Osteoblast (primary cell): ENCODE results near the gene CNBD2. TPM values are rescaled to one million over a fixed set of nuclear protein-coding genes. Genes with fewer than 3 reads are reported as not detected.
"Not testable (repeated sequence)": the region's sequence is repeated elsewhere in the genome, so short reads cannot be mapped to it uniquely, and the experiment has no call there.

Source experiments
- DNase-seq: peaks from one replicate; pipeline ENCODE4 v3.0.0; 2011; ENCODE audit warnings: low spot score, mixed read lengths; ENCODE audit not compliant: insufficient read length; ENCODE audit errors: missing footprints
- H2AFZ ChIP-seq: 2 replicates; pipeline ENCODE4 v1.6.0; 2011; ENCODE audit warnings: mild to moderate bottlenecking, low read length
- H3K27ac ChIP-seq: 2 replicates; pipeline ENCODE4 v1.5.1; 2011; ENCODE audit warnings: mild to moderate bottlenecking, low read depth, low read length, moderate library complexity
- H3K27me3 ChIP-seq: 2 replicates; pipeline ENCODE4 v1.6.0; 2012; ENCODE audit warnings: mild to moderate bottlenecking, control low read depth, inconsistent platforms, low read length, moderate library complexity; ENCODE audit not compliant: insufficient read depth
- H3K36me3 ChIP-seq: 2 replicates; pipeline ENCODE4 v1.5.1; 2011; ENCODE audit warnings: mild to moderate bottlenecking, low read length, control low read depth, moderate library complexity; ENCODE audit not compliant: insufficient read depth
- H3K4me1 ChIP-seq: 2 replicates; pipeline ENCODE4 v1.5.1; 2011; ENCODE audit warnings: mild to moderate bottlenecking, low read length, control low read depth, moderate library complexity; ENCODE audit not compliant: insufficient read depth
- H3K4me2 ChIP-seq: 2 replicates; pipeline ENCODE4 v1.6.0; 2011; ENCODE audit warnings: mild to moderate bottlenecking, low read length; ENCODE audit not compliant: insufficient read depth
- H3K4me3 ChIP-seq: fragments of 200-600 bp; sonication (generic); 3 replicates; pipeline ENCODE4 v1.5.1; 2012; ENCODE audit warnings: mild to moderate bottlenecking, low read length, inconsistent platforms; ENCODE audit not compliant: insufficient read depth
- H3K79me2 ChIP-seq: 2 replicates; pipeline ENCODE4 v1.6.0; 2012; ENCODE audit warnings: mild to moderate bottlenecking, low read length, control low read depth, inconsistent platforms; ENCODE audit not compliant: insufficient read depth
- H3K9me3 ChIP-seq: 2 replicates; pipeline ENCODE4 v1.5.1; 2011; ENCODE audit warnings: low read depth, low read length, control low read depth
- H4K20me1 ChIP-seq: 2 replicates; pipeline ENCODE4 v1.6.0; 2012; ENCODE audit warnings: mild to moderate bottlenecking, low read length, control low read depth; ENCODE audit not compliant: insufficient read depth
- CTCF ChIP-seq: IDR thresholded peaks from 2 replicates; pipeline ENCODE4 v1.5.1; 2011; ENCODE audit warnings: mild to moderate bottlenecking, low read depth, low read length, moderate library complexity; ENCODE audit errors: extremely low read depth
- total RNA-seq: library from RNA; depleted of rRNA; stranded (reverse); fragments of >200 nt; gene quantifications from 2 replicates; pipeline ENCODE4 v1.2.3, GENCODE V29; 2012

The CNBD2 gene
- total RNA-seq, 1 donor = 0.72 TPM

GRCh38 chr20:35953387-35954199, 14.8 kb upstream of the CNBD2 start:
- no peaks in the 10 kb centered on the region for H3K9me3 ChIP-seq
- no peaks in the 10 kb centered on the region for H3K27me3 ChIP-seq
- peak overlapping the region; percentile 97 for H2AFZ ChIP-seq
- peak overlapping the region; percentile 81 for H3K4me3 ChIP-seq
- H4K20me1 ChIP-seq = peaks cover 13% of the 10 kb centered on the region
- peak overlapping the region; percentile 96 for H3K27ac ChIP-seq
- peaks cover 23% of the 10 kb centered on the region for H3K79me2 ChIP-seq
- no peak for TF ChIP-seq CTCF
- peaks cover 9% of the 10 kb centered on the region for H3K36me3 ChIP-seq
- peaks cover 14% of the 10 kb centered on the region for H3K4me1 ChIP-seq
- peak overlapping the region; percentile 98 for H3K4me2 ChIP-seq
- DNase-seq = peak; percentile 68

GRCh38 chr20:35954200-35954906, 14.0 kb upstream of the CNBD2 start, which contains the start of gene SCAND1:
Gene SCAND1, minus strand, starts transcription at chr20:35954502. Its CDS starts 218 bp downstream, at chr20:35954284.
- peaks cover 14% of the 10 kb centered on the region for H3K4me1 ChIP-seq
- peak; percentile 98 for DNase-seq
- TF ChIP-seq CTCF = peak; percentile 96
- H3K27ac ChIP-seq = peak within 1 kb of the TSS; percentile 96
- H3K9me3 ChIP-seq = no peaks in the 10 kb centered on the region
- peak within 1 kb of the TSS; percentile 98 for H3K4me2 ChIP-seq
- H3K36me3 ChIP-seq = peaks cover 1% of the 10 kb centered on the region
- peak within 1 kb of the TSS; percentile 81 for H3K4me3 ChIP-seq
- peaks cover 23% of the 10 kb centered on the region for H3K79me2 ChIP-seq
- H3K27me3 ChIP-seq = no peaks in the 10 kb centered on the region
- H2AFZ ChIP-seq = peak within 1 kb of the TSS; percentile 97
- peaks cover 13% of the 10 kb centered on the region for H4K20me1 ChIP-seq

GRCh38 chr20:35954907-35955251, 13.5 kb upstream of the CNBD2 start:
- Histone ChIP-seq H3K27ac (peak overlapping the region; percentile 96), H3K36me3 (no peaks in the 10 kb centered on the region), H3K9me3 (no peaks in the 10 kb centered on the region), H3K4me2 (peak overlapping the region; percentile 98), H3K79me2 (peaks cover 23% of the 10 kb centered on the region), H2AFZ (peak overlapping the region; percentile 97), H3K4me1 (peaks cover 14% of the 10 kb centered on the region), H3K27me3 (no peaks in the 10 kb centered on the region), H4K20me1 (peaks cover 13% of the 10 kb centered on the region), H3K4me3 (peak overlapping the region; percentile 81)
- no peak for TF ChIP-seq CTCF
- peak; percentile 89 for DNase-seq

- Histone ChIP-seq H3K36me3 (no peaks in the 10 kb centered on the region), H3K4me2 (no peak overlapping the region), H3K4me1 (peaks cover 14% of the 10 kb centered on the region), H4K20me1 (peaks cover 13% of the 10 kb centered on the region), H3K27me3 (no peaks in the 10 kb centered on the region), H3K27ac (no peak overlapping the region), H3K9me3 (no peaks in the 10 kb centered on the region), H3K4me3 (no peak overlapping the region), H3K79me2 (peaks cover 22% of the 10 kb centered on the region), H2AFZ (no peak overlapping the region)
- TF ChIP-seq CTCF = no peak
- no peak for DNase-seq
Measured at GRCh38 chr20:35956616-35957015, 11.8 kb upstream of the CNBD2 start.

GRCh38 chr20:35959291-35959690, 9.1 kb upstream of the CNBD2 start:
- H2AFZ ChIP-seq, H3K9me3 ChIP-seq, H3K79me2 ChIP-seq, H3K36me3 ChIP-seq, H3K4me3 ChIP-seq, DNase-seq, H4K20me1 ChIP-seq, H3K27me3 ChIP-seq, H3K27ac ChIP-seq, H3K4me2 ChIP-seq, H3K4me1 ChIP-seq: not testable (repeated sequence)
